ENCODE data around the gene ELOVL3.
A peak's percentile ranks its signal among the peaks of the same experiment; 100 is the strongest.
"Not testable (repeated sequence)": the region's sequence is repeated elsewhere in the genome, so short reads cannot be mapped to it uniquely, and the experiment has no call there.

Gene ELOVL3

GRCh38 chr10:102229810-102230263 lies 3.7 kb downstream of the ELOVL3 start:
- peak; percentile 71 for DNase-seq

- peak; percentile 26 for DNase-seq
Measured at GRCh38 chr10:102230264-102230860, 4.3 kb downstream of the ELOVL3 start.

- no peak for DNase-seq
Measured at GRCh38 chr10:102230861-102231356, 4.8 kb downstream of the ELOVL3 start.

- DNase-seq: peak; percentile 29
Measured at GRCh38 chr10:102231357-102232318, 5.5 kb downstream of the ELOVL3 start.

- DNase-seq: no peak
Measured at GRCh38 chr10:102233997-102234396, 7.9 kb downstream of the ELOVL3 start.

- no peak for DNase-seq
Measured at GRCh38 chr10:102234888-102235597, 8.9 kb downstream of the ELOVL3 start.

- DNase-seq: no peak
Measured at GRCh38 chr10:102235598-102235920, 9.5 kb downstream of the ELOVL3 start.

GRCh38 chr10:102236006-102236405 lies 9.9 kb downstream of the ELOVL3 start:
- no peak for DNase-seq

GRCh38 chr10:102237711-102238252 lies 11.7 kb downstream of the ELOVL3 start:
- DNase-seq: no peak

- DNase-seq: no peak
Measured at GRCh38 chr10:102240467-102241031, 14.4 kb downstream of the ELOVL3 start.

- no peak for DNase-seq
Measured at GRCh38 chr10:102241032-102241443, 14.9 kb downstream of the ELOVL3 start.

GRCh38 chr10:102241444-102242117 lies 15.5 kb downstream of the ELOVL3 start, which contains the start of gene PITX3:
Gene PITX3, minus strand, starts transcription at chr10:102241512. Its CDS starts 9,432 bp downstream, at chr10:102232080.
- peak; percentile 3 for DNase-seq

GRCh38 chr10:102242118-102242485 lies 16.0 kb downstream of the ELOVL3 start:
- no peak for DNase-seq

GRCh38 chr10:102243309-102243708 lies 17.2 kb downstream of the ELOVL3 start:
- DNase-seq: no peak

GRCh38 chr10:102245082-102245931 lies 19.2 kb downstream of the ELOVL3 start, which contains the start of gene GBF1:
Gene GBF1, plus strand, starts transcription at chr10:102245532. Its CDS starts 13,407 bp downstream, at chr10:102258939.
- DNase-seq: peak; percentile 99

GRCh38 chr10:102245932-102246251 lies 19.8 kb downstream of the ELOVL3 start:
- DNase-seq: no peak

GRCh38 chr10:102246261-102246660 lies 20.2 kb downstream of the ELOVL3 start:
- DNase-seq: no peak

- DNase-seq: no peak
Measured at GRCh38 chr10:102247734-102248133, 21.6 kb downstream of the ELOVL3 start.

GRCh38 chr10:102252508-102252907 lies 26.4 kb downstream of the ELOVL3 start:
- DNase-seq: not testable (repeated sequence)

GRCh38 chr10:102254426-102254825 lies 28.3 kb downstream of the ELOVL3 start:
- no peak for DNase-seq

- DNase-seq: no peak
Measured at GRCh38 chr10:102255404-102255803, 29.3 kb downstream of the ELOVL3 start.

All from NCI-H1048 (cell line).